A549 (cell line): ENCODE results near the gene KIAA0513. TPM values are rescaled to one million over a fixed set of nuclear protein-coding genes. Genes with fewer than 3 reads are reported as not detected.

Experiments used
- ATAC-seq, 2 experiments: fragments of 200-7000 bp in 1 of 2; fragments of >200 bp in 1 of 2; cut with Nextera tagmentation in 1 of 2; cut with Tn5 transposase in 1 of 2; 3 replicates each; pipeline versions ENCODE4 v1.8.0 to v1.9.1; 2018 to 2020; ENCODE audit warnings: mild to moderate bottlenecking in 1 of 2, moderate library complexity in 1 of 2
- CTCF ChIA-PET: fragments of 300-600 bp; sonication (Branson Sonifier 250); formaldehyde crosslinking; extraction: SDS; loops from one replicate; lab custom pipeline; 2021; ENCODE audit warnings: antibody characterized with exemption, inconsistent platforms; lab: Yijun Ruan, JAX
- POLR2A ChIA-PET: fragments of 350-600 bp; formaldehyde crosslinking; extraction: SDS; loops from one replicate; lab custom pipeline; 2021; ENCODE audit warnings: antibody characterized with exemption, inconsistent platforms; lab: Yijun Ruan, JAX
- DNase-seq, 2 experiments: peaks; one replicate each; pipeline versions ENCODE4 v3.0.0 to v3.0.0-alpha.2; 2011 to 2016; ENCODE audit warnings: low read depth in 1 of 2, low spot score in 1 of 2
- FAIRE-seq: peaks from 2 replicates; lab custom pipeline; 2011; peaks lifted over from hg19 to GRCh38; lab: Jason Lieb, UNC
- H3K27ac ChIP-seq, 2 experiments: fragments of >200 bp; sonication (Bioruptor Twin); formaldehyde crosslinking; 3 replicates each; pipeline ENCODE4 v1.5.1; 2016 to 2017
- H3K4me1 ChIP-seq: fragments of >200 bp; sonication (Bioruptor Twin); formaldehyde crosslinking; 3 replicates; pipeline ENCODE4 v1.6.1; 2016
- H3K4me2 ChIP-seq: fragments of >200 bp; sonication (Bioruptor Twin); formaldehyde crosslinking; 3 replicates; pipeline ENCODE4 v1.6.1; 2016
- H3K4me3 ChIP-seq: fragments of >200 bp; sonication (Bioruptor Twin); formaldehyde crosslinking; 3 replicates; pipeline ENCODE4 v1.5.1; 2016
- H3K9me3 ChIP-seq: fragments of >200 bp; sonication (Bioruptor Twin); formaldehyde crosslinking; 3 replicates; pipeline ENCODE4 v1.6.1; 2016
- CBX8 ChIP-seq: fragments of 200-600 bp; sonication (generic); IDR thresholded peaks from 2 replicates; pipeline ENCODE4 v1.6.1; 2016
- CEBPB ChIP-seq, 2 experiments: fragments of >200 bp in 1 of 2; sonication (Bioruptor Twin) in 1 of 2; formaldehyde crosslinking in 1 of 2; IDR thresholded peaks; 2 replicates each; pipeline ENCODE4 v1.6.1; 2012 to 2016
- EHF ChIP-seq: fragments of 250-450 bp; sonication (Bioruptor Pico); IDR thresholded peaks from 2 replicates; pipeline ENCODE4 v1.5.0; 2020; ENCODE audit warnings: mild to moderate bottlenecking
- ESRRA ChIP-seq: fragments of 150-350 bp; IDR thresholded peaks from 2 replicates; pipeline ENCODE4 v1.6.1; 2014; ENCODE audit warnings: mild to moderate bottlenecking, low read length, borderline replicate concordance
- GATA3 ChIP-seq: IDR thresholded peaks from 2 replicates; pipeline ENCODE4 v1.6.1; 2012; ENCODE audit warnings: borderline replicate concordance
- JUNB ChIP-seq: fragments of >200 bp; sonication (Bioruptor Twin); formaldehyde crosslinking; IDR thresholded peaks from 2 replicates; pipeline ENCODE4 v1.6.1; 2016
- KDM5A ChIP-seq: fragments of 200-600 bp; sonication (generic); IDR thresholded peaks from 2 replicates; pipeline ENCODE4 v1.6.1; 2016; ENCODE audit warnings: antibody characterized with exemption, mild to moderate bottlenecking
- MAZ ChIP-seq: fragments of 150-350 bp; IDR thresholded peaks from 2 replicates; pipeline ENCODE4 v1.6.1; 2014; ENCODE audit warnings: antibody characterized with exemption, low read depth, low read length, borderline replicate concordance
- NFE2L2 ChIP-seq: fragments of 150-350 bp; conservative IDR thresholded peaks from 2 replicates; pipeline ENCODE4 v1.6.1; 2014; ENCODE audit warnings: low read length
- NPAS2 ChIP-seq: fragments of 250-450 bp; sonication (Bioruptor Pico); IDR thresholded peaks from 2 replicates; pipeline ENCODE4 v1.8.0; 2022; ENCODE audit warnings: mild to moderate bottlenecking, moderate library complexity, borderline replicate concordance
- NR3C1 ChIP-seq: fragments of >200 bp; sonication (Bioruptor Twin); formaldehyde crosslinking; IDR thresholded peaks from 3 replicates; pipeline ENCODE4 v1.6.1; 2017
- RCOR1 ChIP-seq: fragments of 150-350 bp; IDR thresholded peaks from 2 replicates; pipeline ENCODE4 v1.6.1; 2014; ENCODE audit warnings: antibody characterized with exemption, low read length, low read depth
- RFX5 ChIP-seq: fragments of 450-650 bp; IDR thresholded peaks from 2 replicates; pipeline ENCODE4 v1.7.1; 2014; ENCODE audit warnings: antibody characterized with exemption, mild to moderate bottlenecking, moderate library complexity
- TFCP2L1 ChIP-seq: fragments of 250-450 bp; sonication (Bioruptor Pico); IDR thresholded peaks from 2 replicates; pipeline ENCODE4 v1.5.0; 2021; ENCODE audit warnings: mild to moderate bottlenecking
- TP53 ChIP-seq: fragments of 250-450 bp; sonication (Bioruptor Pico); IDR thresholded peaks from 2 replicates; pipeline ENCODE4 v1.5.0; 2021; ENCODE audit warnings: mild to moderate bottlenecking, moderate library complexity
- ZC3H11A ChIP-seq: fragments of 450-650 bp; IDR thresholded peaks from 2 replicates; pipeline ENCODE4 v1.6.1; 2014; ENCODE audit warnings: antibody characterized with exemption, mild to moderate bottlenecking
- WGBS: methylation state at CpG from one replicate; pipeline ENCODE4 v1.1.6; 2017; ENCODE audit errors: missing lambda C conversion rate; 5-methylcytosine and 5-hydroxymethylcytosine counted together
- polyA plus RNA-seq, 4 experiments: library from polyadenylated mRNA; depleted of rRNA in 3 of 4; stranded (reverse); fragments of >200 nt; fragmentation: RNase III in 1 of 4; extraction: RNeasy Plus Mini Kit Qiagen cat#74134 plus additional on column Dnase treatment in 1 of 4; gene quantifications; 2 replicates in 3 of 4; 3 replicates in 1 of 4; pipeline ENCODE4 v1.2.3, GENCODE V29; 2011 to 2017
- TF ChIP-seq, protein P1 (sequence below): fragments of 450-650 bp; IDR thresholded peaks from 2 replicates; pipeline ENCODE4 v1.6.1; 2014; ENCODE audit warnings: antibody characterized with exemption
- TF ChIP-seq, protein P2 (sequence below): IDR thresholded peaks from 2 replicates; pipeline ENCODE4 v1.6.1; 2012; ENCODE audit warnings: low read depth, borderline replicate concordance
- TF ChIP-seq, protein P3 (sequence below): IDR thresholded peaks from 2 replicates; pipeline ENCODE4 v1.6.1; 2012
- TF ChIP-seq, protein P4 (sequence below): fragments of >200 bp; sonication (Bioruptor Twin); formaldehyde crosslinking; IDR thresholded peaks from 3 replicates; pipeline ENCODE4 v1.6.1; 2016
- TF ChIP-seq, protein P5 (sequence below): IDR thresholded peaks from 2 replicates; pipeline ENCODE4 v1.6.1; 2012

The KIAA0513 gene
- polyA plus RNA-seq, 2 of the 4 experiments (the other 2 are of a cell fraction), result 1.8 TPM

DNA sequence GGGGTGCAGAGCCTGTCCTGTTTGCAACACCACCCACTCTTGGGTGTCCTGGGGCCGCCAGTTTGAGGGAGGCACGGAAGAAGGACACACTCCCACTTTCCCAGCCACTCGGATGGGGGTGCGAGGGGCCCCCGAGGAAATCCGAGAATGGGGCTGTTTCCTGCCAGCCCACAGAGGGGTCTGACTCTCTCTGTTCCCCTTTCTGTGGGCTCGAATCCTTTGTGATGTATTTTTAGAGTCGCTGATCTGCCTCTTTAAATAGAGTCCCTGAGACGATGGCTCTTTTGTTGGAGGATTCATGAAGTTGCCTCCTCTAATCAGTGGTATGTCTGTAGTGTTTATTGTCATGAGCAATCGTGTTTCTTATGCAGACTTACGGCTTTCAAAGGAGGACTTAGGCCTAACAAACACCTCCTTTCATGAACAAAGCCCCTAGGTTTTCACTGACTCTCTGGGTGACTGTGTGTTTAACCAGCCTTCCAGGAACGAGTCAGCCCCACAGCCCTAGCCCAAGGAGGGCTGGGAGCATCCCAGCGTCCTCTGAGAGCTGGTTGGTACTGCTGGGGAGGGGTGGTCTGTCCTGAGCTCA is 55.5 kb downstream of the KIAA0513 start:
- POLR2A ChIA-PET, result no interaction called here
- CTCF ChIA-PET, result interaction anchor here (0.9 to 3.0 kb wide), 3 partner anchors 8 to 158 kb away, joined by 3 to 9 read pairs (median 4); no protein-coding TSS in a partner anchor
- 69% methylated on average over 11 of the region's 13 CpGs for WGBS
- no peak for DNase-seq
- no peak overlapping the region for H3K27ac ChIP-seq
- no peak overlapping the region for H3K4me2 ChIP-seq
- TF ChIP-seq ZC3H11A (no peak), NFE2L2 (no peak), CEBPB (IDR thresholded peaks at IDR 0.05) (no peak), KDM5A (no peak), GATA3 (no peak), CBX8 (no peak)
- TF ChIP-seq, protein P1, sequence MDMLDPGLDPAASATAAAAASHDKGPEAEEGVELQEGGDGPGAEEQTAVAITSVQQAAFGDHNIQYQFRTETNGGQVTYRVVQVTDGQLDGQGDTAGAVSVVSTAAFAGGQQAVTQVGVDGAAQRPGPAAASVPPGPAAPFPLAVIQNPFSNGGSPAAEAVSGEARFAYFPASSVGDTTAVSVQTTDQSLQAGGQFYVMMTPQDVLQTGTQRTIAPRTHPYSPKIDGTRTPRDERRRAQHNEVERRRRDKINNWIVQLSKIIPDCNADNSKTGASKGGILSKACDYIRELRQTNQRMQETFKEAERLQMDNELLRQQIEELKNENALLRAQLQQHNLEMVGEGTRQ, result no peak
- peaks cover 4% of the 10 kb centered on the region; the same call in 2 of the 3 replicates for H3K4me1 ChIP-seq
- FAIRE-seq, result no peak
- ATAC-seq, result no peak
- no peaks in the 10 kb centered on the region for H3K9me3 ChIP-seq
- H3K4me3 ChIP-seq, result no peak overlapping the region

DNA sequence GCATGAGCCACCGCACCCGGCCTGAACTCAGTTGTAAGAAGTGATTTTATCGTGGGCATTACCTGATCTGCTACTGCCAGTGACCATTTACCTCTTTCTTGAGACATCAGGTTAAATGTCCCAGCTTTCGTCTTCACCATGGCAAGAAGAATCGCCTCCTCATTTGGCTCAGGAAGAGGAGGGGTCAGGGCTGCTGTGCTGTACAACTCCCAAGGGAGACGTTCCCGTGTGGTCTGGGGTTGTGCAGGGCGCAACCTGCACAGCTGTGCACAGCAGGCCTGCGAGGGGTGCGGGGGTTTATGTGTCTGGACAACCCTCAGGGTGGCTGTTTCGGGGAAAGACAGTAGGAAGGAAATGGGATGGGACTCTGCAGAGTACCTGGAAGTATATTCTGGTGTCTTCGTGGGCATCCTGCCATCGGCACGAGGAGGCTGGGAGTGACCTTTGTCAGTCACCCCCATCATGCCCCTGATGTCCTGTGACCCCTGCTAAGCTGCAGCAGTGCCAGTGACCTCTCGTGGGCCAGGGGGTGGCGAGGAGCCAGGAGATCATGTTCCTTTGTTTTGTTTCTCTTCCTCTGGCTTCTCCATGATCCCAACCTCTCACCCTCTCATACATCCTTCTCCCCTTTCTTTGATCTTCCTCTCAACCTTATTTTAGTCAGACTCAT is 57.4 kb downstream of the KIAA0513 start:
- WGBS, result 80% methylated on average over 16 of the region's 16 CpGs
- ATAC-seq, result no peak
- ChIA-PET CTCF (interaction anchor here (0.7 to 3.0 kb wide), 12 partner anchors 12 to 160 kb away, joined by 3 to 26 read pairs (median 6); no protein-coding TSS in a partner anchor), POLR2A (no interaction called here)
- Histone ChIP-seq H3K9me3 (no peaks in the 10 kb centered on the region), H3K27ac (no peak overlapping the region), H3K4me3 (no peak overlapping the region), H3K4me1 (peaks cover 4% of the 10 kb centered on the region; the same call in 2 of the 3 replicates), H3K4me2 (no peak overlapping the region)
- TF ChIP-seq, protein P2, sequence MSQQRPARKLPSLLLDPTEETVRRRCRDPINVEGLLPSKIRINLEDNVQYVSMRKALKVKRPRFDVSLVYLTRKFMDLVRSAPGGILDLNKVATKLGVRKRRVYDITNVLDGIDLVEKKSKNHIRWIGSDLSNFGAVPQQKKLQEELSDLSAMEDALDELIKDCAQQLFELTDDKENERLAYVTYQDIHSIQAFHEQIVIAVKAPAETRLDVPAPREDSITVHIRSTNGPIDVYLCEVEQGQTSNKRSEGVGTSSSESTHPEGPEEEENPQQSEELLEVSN, result no peak
- no peak for TF ChIP-seq MAZ
- TF ChIP-seq, protein P3, sequence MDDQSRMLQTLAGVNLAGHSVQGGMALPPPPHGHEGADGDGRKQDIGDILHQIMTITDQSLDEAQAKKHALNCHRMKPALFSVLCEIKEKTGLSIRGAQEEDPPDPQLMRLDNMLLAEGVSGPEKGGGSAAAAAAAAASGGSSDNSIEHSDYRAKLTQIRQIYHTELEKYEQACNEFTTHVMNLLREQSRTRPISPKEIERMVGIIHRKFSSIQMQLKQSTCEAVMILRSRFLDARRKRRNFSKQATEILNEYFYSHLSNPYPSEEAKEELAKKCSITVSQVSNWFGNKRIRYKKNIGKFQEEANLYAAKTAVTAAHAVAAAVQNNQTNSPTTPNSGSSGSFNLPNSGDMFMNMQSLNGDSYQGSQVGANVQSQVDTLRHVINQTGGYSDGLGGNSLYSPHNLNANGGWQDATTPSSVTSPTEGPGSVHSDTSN, result no peak
- no peak for TF ChIP-seq TFCP2L1
- no peak for TF ChIP-seq JUNB
- TF ChIP-seq, protein P4, sequence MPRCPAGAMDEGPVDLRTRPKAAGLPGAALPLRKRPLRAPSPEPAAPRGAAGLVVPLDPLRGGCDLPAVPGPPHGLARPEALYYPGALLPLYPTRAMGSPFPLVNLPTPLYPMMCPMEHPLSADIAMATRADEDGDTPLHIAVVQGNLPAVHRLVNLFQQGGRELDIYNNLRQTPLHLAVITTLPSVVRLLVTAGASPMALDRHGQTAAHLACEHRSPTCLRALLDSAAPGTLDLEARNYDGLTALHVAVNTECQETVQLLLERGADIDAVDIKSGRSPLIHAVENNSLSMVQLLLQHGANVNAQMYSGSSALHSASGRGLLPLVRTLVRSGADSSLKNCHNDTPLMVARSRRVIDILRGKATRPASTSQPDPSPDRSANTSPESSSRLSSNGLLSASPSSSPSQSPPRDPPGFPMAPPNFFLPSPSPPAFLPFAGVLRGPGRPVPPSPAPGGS, result no peak
- no peak for TF ChIP-seq EHF (CRISPR knock-in tag)
- TF ChIP-seq NR3C1, result no peak
- no peak for TF ChIP-seq ESRRA
- no peak for TF ChIP-seq RFX5
- TF ChIP-seq, protein P5, sequence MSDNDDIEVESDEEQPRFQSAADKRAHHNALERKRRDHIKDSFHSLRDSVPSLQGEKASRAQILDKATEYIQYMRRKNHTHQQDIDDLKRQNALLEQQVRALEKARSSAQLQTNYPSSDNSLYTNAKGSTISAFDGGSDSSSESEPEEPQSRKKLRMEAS, result no peak
- TF ChIP-seq NPAS2, result no peak
- TF ChIP-seq TP53 (CRISPR knock-in tag), result no peak
- DNase-seq, result no peak
- FAIRE-seq, result no peak

DNA sequence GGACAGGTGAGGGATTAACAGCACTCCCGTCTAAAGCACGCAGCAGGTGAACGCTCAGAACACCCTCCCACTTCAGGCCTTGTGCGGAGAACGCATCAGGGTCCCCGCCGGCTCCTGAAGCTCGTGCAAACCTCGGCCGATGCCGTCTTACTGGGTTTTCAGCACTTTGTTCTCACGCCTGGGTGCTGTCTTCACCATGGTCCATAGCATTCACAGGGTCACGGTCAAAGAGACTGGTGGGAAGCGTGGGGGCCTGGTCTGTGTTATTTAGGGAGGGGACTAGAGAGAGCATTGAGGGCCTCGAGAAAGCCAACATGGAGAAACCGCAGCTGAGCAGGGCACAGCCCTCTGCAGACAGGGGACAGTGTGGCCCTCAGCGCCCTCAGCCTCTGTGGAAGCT is 58.1 kb downstream of the KIAA0513 start:
- peaks cover 4% of the 10 kb centered on the region; the same call in 2 of the 3 replicates for H3K4me1 ChIP-seq
- FAIRE-seq (no peak), DNase-seq (no peak), ATAC-seq (no peak)
- TF ChIP-seq MAZ, result no peak
- no peak for TF ChIP-seq RCOR1
- TF ChIP-seq ZC3H11A, result no peak
- no peaks in the 10 kb centered on the region for H3K9me3 ChIP-seq
- ChIA-PET POLR2A (no interaction called here), CTCF (interaction anchor here (0.6 to 3.0 kb wide), 24 partner anchors 11 to 563 kb away, joined by 3 to 26 read pairs (median 8); partner anchors contain the start of gene KIAA0513)
- H3K4me3 ChIP-seq, result no peak overlapping the region
- 91% methylated on average over 17 of the region's 17 CpGs for WGBS
- H3K27ac ChIP-seq, result no peak overlapping the region
- H3K4me2 ChIP-seq, result no peak overlapping the region
